ENCODE measurements around the gene CHRNG.

CHRNG gene

DNA sequence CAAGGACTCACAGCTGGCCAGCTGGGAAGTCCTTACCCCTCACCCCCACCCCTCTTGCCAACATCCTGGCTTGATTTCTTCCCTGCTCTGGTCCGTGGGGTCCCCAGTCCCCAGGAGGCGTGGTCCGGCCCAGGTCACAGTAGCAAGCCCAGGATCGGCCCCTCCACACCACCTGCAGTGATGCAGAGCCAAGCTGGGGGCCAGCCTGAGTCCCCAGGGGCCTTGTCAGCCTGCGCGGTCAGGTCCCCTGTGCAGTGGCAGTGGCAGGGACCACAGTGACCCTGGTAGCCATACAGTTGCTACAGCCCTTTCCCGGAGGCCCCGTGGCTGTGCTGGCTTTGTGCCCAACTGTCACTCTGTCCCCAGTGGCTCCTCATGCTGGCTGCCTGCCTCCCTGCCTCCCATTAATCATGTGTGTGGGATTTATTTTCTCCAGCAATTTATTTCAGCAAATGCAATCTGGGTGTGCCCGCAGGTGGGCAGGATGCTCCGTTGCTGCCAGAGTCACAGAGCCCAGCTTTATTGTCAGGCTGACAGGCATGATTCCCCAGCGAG lies 28.1 kb upstream of the CHRNG start:
- Histone ChIP-seq H3K4me3 (ENCODE audit: low read length) (no peak overlapping the region), H3K9ac (ENCODE audit: low read depth, low read length) (no peak overlapping the region), H3K36me3 (ENCODE audit: insufficient read depth, low read length) (no peaks in the 10 kb centered on the region), H3K27me3 (ENCODE audit: control insufficient read depth, insufficient read depth, low read length) (peaks cover 70% of the 10 kb centered on the region), H3K4me2 (ENCODE audit: low read length) (no peak overlapping the region), H3K9me3 (replicated peaks; ENCODE audit: low read length) (no peaks in the 10 kb centered on the region), H3K4me1 (ENCODE audit: control insufficient read depth, insufficient read depth, low read length) (no peaks in the 10 kb centered on the region)

DNA sequence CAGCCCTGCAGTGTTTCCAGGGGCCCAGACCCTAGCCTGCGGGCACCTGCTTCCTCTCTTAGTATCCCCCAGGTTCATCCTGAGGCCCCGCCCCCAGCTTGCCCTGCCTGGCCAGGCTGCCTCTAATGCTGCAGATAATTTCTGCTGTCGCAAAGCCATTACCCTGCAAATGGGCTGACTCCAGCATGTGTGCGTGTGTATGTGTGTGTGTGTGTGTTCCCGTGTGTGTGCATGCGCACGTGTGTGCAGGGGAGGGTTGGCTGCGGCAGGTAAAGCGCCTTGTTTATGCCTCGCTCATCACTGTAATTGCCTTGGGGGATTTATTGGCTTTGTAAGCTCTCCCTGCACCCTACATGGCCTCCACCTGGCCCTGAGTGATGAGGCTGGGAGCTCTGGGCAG lies 26.9 kb upstream of the CHRNG start:
- Histone ChIP-seq H3K27me3 (ENCODE audit: control insufficient read depth, insufficient read depth, low read length) (peaks cover 68% of the 10 kb centered on the region), H3K9ac (ENCODE audit: low read depth, low read length) (no peak overlapping the region), H3K4me2 (ENCODE audit: low read length) (no peak overlapping the region), H3K9me3 (replicated peaks; ENCODE audit: low read length) (no peaks in the 10 kb centered on the region), H3K36me3 (ENCODE audit: insufficient read depth, low read length) (no peaks in the 10 kb centered on the region), H3K4me3 (ENCODE audit: low read length) (no peak overlapping the region), H3K4me1 (ENCODE audit: control insufficient read depth, insufficient read depth, low read length) (no peaks in the 10 kb centered on the region)

- Histone ChIP-seq H3K9ac (ENCODE audit: low read depth, low read length) (no peak overlapping the region), H3K4me2 (ENCODE audit: low read length) (no peak overlapping the region), H3K36me3 (ENCODE audit: insufficient read depth, low read length) (no peaks in the 10 kb centered on the region), H3K4me3 (ENCODE audit: low read length) (no peak overlapping the region), H3K4me1 (ENCODE audit: control insufficient read depth, insufficient read depth, low read length) (no peaks in the 10 kb centered on the region), H3K27me3 (ENCODE audit: control insufficient read depth, insufficient read depth, low read length) (peaks cover 69% of the 10 kb centered on the region), H3K9me3 (replicated peaks; ENCODE audit: low read length) (no peaks in the 10 kb centered on the region)
These were observed 26.1 kb upstream of the CHRNG start for GRCh38 chr2:232513353-232513752.

DNA sequence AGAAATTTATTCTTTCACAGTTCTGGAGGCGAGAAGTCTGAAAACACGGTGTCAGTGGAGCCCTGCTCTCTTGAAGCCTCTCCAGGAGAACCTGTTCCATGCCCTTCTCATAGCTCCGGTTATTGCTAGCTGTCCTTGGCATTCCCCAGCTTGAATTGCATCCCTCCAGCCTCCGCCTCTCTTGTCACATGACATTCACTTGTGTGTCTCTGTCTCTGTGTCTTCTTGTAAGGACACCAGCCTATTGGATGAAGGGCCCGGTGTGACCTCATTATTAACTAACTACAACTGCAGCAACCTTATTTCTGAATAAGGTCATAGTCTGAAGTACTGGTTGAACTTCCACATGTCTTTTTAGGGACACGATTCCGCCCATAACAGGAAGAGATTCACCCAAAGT lies 23.9 kb upstream of the CHRNG start:
- Histone ChIP-seq H3K36me3 (ENCODE audit: insufficient read depth, low read length) (no peaks in the 10 kb centered on the region), H3K4me3 (ENCODE audit: low read length) (no peak overlapping the region), H3K9me3 (replicated peaks; ENCODE audit: low read length) (no peaks in the 10 kb centered on the region), H3K9ac (ENCODE audit: low read depth, low read length) (no peak overlapping the region), H3K4me2 (ENCODE audit: low read length) (no peak overlapping the region), H3K4me1 (ENCODE audit: control insufficient read depth, insufficient read depth, low read length) (no peaks in the 10 kb centered on the region), H3K27me3 (ENCODE audit: control insufficient read depth, insufficient read depth, low read length) (peaks cover 75% of the 10 kb centered on the region)

DNA sequence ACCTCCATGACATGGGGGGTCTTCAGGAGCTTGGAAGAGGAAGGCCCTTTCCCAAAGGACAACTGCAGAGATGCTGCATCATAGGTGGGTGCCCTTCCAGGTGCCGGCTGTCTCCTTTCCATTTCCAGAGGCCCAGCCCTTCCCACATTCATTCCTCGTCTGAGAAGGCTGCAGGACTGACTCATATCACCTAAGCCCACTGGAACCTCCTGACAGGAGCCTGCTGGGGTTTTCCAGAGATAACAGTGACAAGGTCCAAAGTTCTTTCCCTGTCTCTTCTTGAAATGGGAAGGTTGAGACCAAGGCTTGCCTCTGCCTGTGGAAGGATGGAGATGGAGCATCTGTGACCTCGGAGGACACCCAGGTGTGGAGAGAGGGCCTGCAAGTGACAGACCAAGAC lies 22.9 kb upstream of the CHRNG start:
- Histone ChIP-seq H3K4me1 (ENCODE audit: control insufficient read depth, insufficient read depth, low read length) (no peaks in the 10 kb centered on the region), H3K4me3 (ENCODE audit: low read length) (no peak overlapping the region), H3K36me3 (ENCODE audit: insufficient read depth, low read length) (no peaks in the 10 kb centered on the region), H3K4me2 (ENCODE audit: low read length) (no peak overlapping the region), H3K27me3 (ENCODE audit: control insufficient read depth, insufficient read depth, low read length) (peaks cover 83% of the 10 kb centered on the region), H3K9me3 (replicated peaks; ENCODE audit: low read length) (no peaks in the 10 kb centered on the region), H3K9ac (ENCODE audit: low read depth, low read length) (no peak overlapping the region)

GRCh38 chr2:232518844-232519243 lies 20.6 kb upstream of the CHRNG start:
- H3K9ac ChIP-seq (ENCODE audit: low read depth, low read length) = no peak overlapping the region
- no peak overlapping the region for H3K4me2 ChIP-seq (ENCODE audit: low read length)
- no peaks in the 10 kb centered on the region for H3K36me3 ChIP-seq (ENCODE audit: insufficient read depth, low read length)
- H3K9me3 ChIP-seq (replicated peaks; ENCODE audit: low read length) = no peaks in the 10 kb centered on the region
- peaks cover 6% of the 10 kb centered on the region for H3K4me1 ChIP-seq (ENCODE audit: control insufficient read depth, insufficient read depth, low read length)
- H3K27me3 ChIP-seq (ENCODE audit: control insufficient read depth, insufficient read depth, low read length) = peaks cover 74% of the 10 kb centered on the region
- no peak overlapping the region for H3K4me3 ChIP-seq (ENCODE audit: low read length)

- H3K4me1 ChIP-seq (ENCODE audit: control insufficient read depth, insufficient read depth, low read length) = peaks cover 11% of the 10 kb centered on the region
- no peak within 1 kb of the TSS for H3K4me2 ChIP-seq (ENCODE audit: low read length)
- no peak within 1 kb of the TSS for H3K4me3 ChIP-seq (ENCODE audit: low read length)
- peaks cover 71% of the 10 kb centered on the region for H3K27me3 ChIP-seq (ENCODE audit: control insufficient read depth, insufficient read depth, low read length)
- no peaks in the 10 kb centered on the region for H3K36me3 ChIP-seq (ENCODE audit: insufficient read depth, low read length)
- no peaks in the 10 kb centered on the region for H3K9me3 ChIP-seq (replicated peaks; ENCODE audit: low read length)
- no peak within 1 kb of the TSS for H3K9ac ChIP-seq (ENCODE audit: low read depth, low read length)
These were observed 19.7 kb upstream of the CHRNG start, which contains the start of gene PRSS56 for GRCh38 chr2:232519581-232520438. PRSS56 (plus strand) TSS chr2:232520388; CDS start chr2:232520599, 211 bp downstream.

- H3K4me3 ChIP-seq (ENCODE audit: low read length) = no peak overlapping the region
- H3K9me3 ChIP-seq (replicated peaks; ENCODE audit: low read length) = no peaks in the 10 kb centered on the region
- H3K9ac ChIP-seq (ENCODE audit: low read depth, low read length) = no peak overlapping the region
- H3K4me1 ChIP-seq (ENCODE audit: control insufficient read depth, insufficient read depth, low read length) = peaks cover 14% of the 10 kb centered on the region
- H3K36me3 ChIP-seq (ENCODE audit: insufficient read depth, low read length) = no peaks in the 10 kb centered on the region
- H3K27me3 ChIP-seq (ENCODE audit: control insufficient read depth, insufficient read depth, low read length) = peaks cover 65% of the 10 kb centered on the region
- no peak overlapping the region for H3K4me2 ChIP-seq (ENCODE audit: low read length)
These were observed 19.0 kb upstream of the CHRNG start for GRCh38 chr2:232520489-232520888.

DNA sequence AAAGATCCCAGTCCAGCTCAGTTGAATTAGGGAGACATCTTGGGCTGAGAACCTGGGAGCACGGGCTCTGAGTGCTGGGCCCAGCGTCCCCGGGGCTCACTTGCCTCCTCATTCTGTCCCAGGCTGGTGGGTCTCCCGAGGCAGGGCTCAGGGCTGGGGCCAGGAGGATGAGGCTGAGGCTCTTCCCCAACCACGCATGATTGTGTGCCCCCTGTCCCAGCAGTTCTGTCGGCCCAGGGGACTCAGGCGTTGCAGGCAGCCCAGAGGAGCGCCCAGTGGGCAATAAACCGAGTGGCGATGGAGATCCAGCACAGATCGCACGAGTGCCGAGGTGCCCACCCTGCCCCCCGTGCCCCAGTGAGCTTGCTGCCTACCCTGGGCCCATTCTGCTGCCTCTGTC lies 18.4 kb upstream of the CHRNG start:
- H3K4me3 ChIP-seq (ENCODE audit: low read length) = no peak overlapping the region
- H3K9me3 ChIP-seq (replicated peaks; ENCODE audit: low read length) = no peaks in the 10 kb centered on the region
- peaks cover 16% of the 10 kb centered on the region for H3K4me1 ChIP-seq (ENCODE audit: control insufficient read depth, insufficient read depth, low read length)
- H3K27me3 ChIP-seq (ENCODE audit: control insufficient read depth, insufficient read depth, low read length) = peaks cover 60% of the 10 kb centered on the region
- H3K36me3 ChIP-seq (ENCODE audit: insufficient read depth, low read length) = no peaks in the 10 kb centered on the region
- H3K9ac ChIP-seq (ENCODE audit: low read depth, low read length) = no peak overlapping the region
- H3K4me2 ChIP-seq (ENCODE audit: low read length) = no peak overlapping the region

GRCh38 chr2:232521959-232522622 lies 17.4 kb upstream of the CHRNG start:
- H3K36me3 ChIP-seq (ENCODE audit: insufficient read depth, low read length) = no peaks in the 10 kb centered on the region
- H3K27me3 ChIP-seq (ENCODE audit: control insufficient read depth, insufficient read depth, low read length) = peaks cover 50% of the 10 kb centered on the region
- H3K9ac ChIP-seq (ENCODE audit: low read depth, low read length) = no peak overlapping the region
- peaks cover 16% of the 10 kb centered on the region for H3K4me1 ChIP-seq (ENCODE audit: control insufficient read depth, insufficient read depth, low read length)
- peak overlapping the region; percentile 69 for H3K4me2 ChIP-seq (ENCODE audit: low read length)
- no peak overlapping the region for H3K4me3 ChIP-seq (ENCODE audit: low read length)
- H3K9me3 ChIP-seq (replicated peaks; ENCODE audit: low read length) = no peaks in the 10 kb centered on the region

DNA sequence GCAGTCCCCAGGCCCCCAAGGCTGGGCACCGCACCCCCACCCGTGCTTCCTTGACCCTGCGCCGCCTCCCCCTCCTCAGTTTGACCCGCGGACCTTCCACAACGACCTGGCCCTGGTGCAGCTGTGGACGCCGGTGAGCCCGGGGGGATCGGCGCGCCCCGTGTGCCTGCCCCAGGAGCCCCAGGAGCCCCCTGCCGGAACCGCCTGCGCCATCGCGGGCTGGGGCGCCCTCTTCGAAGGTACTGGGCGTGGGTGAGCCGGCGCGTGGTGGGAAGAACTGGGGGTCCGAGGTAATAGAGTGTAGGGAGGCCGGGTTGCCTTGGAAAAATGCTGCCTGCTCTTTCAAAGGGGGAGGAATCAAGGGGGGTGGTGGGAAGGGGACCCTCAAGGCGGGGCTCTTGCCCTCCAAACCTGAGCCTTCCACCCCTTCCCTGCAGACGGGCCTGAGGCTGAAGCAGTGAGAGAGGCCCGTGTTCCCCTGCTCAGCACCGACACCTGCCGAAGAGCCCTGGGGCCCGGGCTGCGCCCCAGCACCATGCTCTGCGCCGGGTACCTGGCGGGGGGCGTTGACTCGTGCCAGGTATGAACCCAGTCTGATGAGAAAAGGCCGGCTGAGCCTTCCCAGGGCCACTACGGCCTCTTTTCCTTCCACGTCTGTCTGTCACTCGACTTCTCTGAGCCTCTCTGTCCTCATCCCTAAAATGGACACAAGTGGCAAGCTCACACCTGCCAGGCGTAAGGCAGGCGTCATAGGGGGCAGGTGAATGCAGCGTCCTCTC lies 16.7 kb upstream of the CHRNG start:
- H3K27me3 ChIP-seq (ENCODE audit: control insufficient read depth, insufficient read depth, low read length) = peaks cover 47% of the 10 kb centered on the region
- H3K4me1 ChIP-seq (ENCODE audit: control insufficient read depth, insufficient read depth, low read length) = peaks cover 16% of the 10 kb centered on the region
- peak overlapping the region; percentile 69 for H3K4me2 ChIP-seq (ENCODE audit: low read length)
- no peaks in the 10 kb centered on the region for H3K9me3 ChIP-seq (replicated peaks; ENCODE audit: low read length)
- H3K4me3 ChIP-seq (ENCODE audit: low read length) = no peak overlapping the region
- H3K9ac ChIP-seq (ENCODE audit: low read depth, low read length) = no peak overlapping the region
- no peaks in the 10 kb centered on the region for H3K36me3 ChIP-seq (ENCODE audit: insufficient read depth, low read length)

Measured in skeletal muscle satellite cell (primary cell).